HG02852 (cell line): Measurements from ENCODE around the gene MT1H.

Experiments used
- ATAC-seq: cut with Tn5 transposase; IDR thresholded peaks from one replicate; pipeline ENCODE4 v1.9.1; 2021; ENCODE audit warnings: mild to moderate bottlenecking, moderate library complexity; ENCODE audit not compliant: unreplicated experiment

MT1H gene

GRCh38 chr16:56635441-56635967, 34.1 kb upstream of the MT1H start:
- no peak for ATAC-seq

- no peak for ATAC-seq
Measured at GRCh38 chr16:56636616-56637413, 32.8 kb upstream of the MT1H start.

- no peak for ATAC-seq
Measured at GRCh38 chr16:56637814-56638750, 31.5 kb upstream of the MT1H start, which contains the start of gene MT1A. Gene MT1A, plus strand, starts transcription at chr16:56638666. Its CDS starts 73 bp downstream, at chr16:56638739.

GRCh38 chr16:56639045-56639444, 30.6 kb upstream of the MT1H start:
- no peak for ATAC-seq

GRCh38 chr16:56640076-56640475, 29.5 kb upstream of the MT1H start:
- no peak for ATAC-seq

GRCh38 chr16:56641166-56641565, 28.4 kb upstream of the MT1H start:
- ATAC-seq, result no peak

- ATAC-seq, result no peak
Measured at GRCh38 chr16:56643080-56643778, 26.4 kb upstream of the MT1H start.

GRCh38 chr16:56643833-56644232, 25.8 kb upstream of the MT1H start:
- no peak for ATAC-seq

GRCh38 chr16:56645311-56645710, 24.3 kb upstream of the MT1H start:
- no peak for ATAC-seq

- no peak for ATAC-seq
Measured at GRCh38 chr16:56645838-56646237, 23.8 kb upstream of the MT1H start.

- no peak for ATAC-seq
Measured at GRCh38 chr16:56647641-56648431, 21.8 kb upstream of the MT1H start.

- ATAC-seq, result no peak
Measured at GRCh38 chr16:56649271-56649670, 20.3 kb upstream of the MT1H start.

GRCh38 chr16:56649820-56650219, 19.8 kb upstream of the MT1H start:
- no peak for ATAC-seq

- no peak for ATAC-seq
Measured at GRCh38 chr16:56651586-56651985, 18.0 kb upstream of the MT1H start, which contains the start of gene MT1B. Gene MT1B, plus strand, starts transcription at chr16:56651886. Its CDS starts 68 bp downstream, at chr16:56651954.

- ATAC-seq, result no peak
Measured at GRCh38 chr16:56652600-56652999, 17.0 kb upstream of the MT1H start.

GRCh38 chr16:56653218-56653617, 16.4 kb upstream of the MT1H start:
- no peak for ATAC-seq

- no peak for ATAC-seq
Measured at GRCh38 chr16:56657555-56658326, 11.9 kb upstream of the MT1H start, which contains the start of gene MT1F. Gene MT1F, plus strand, starts transcription at chr16:56657959. Its CDS starts 100 bp downstream, at chr16:56658059.

GRCh38 chr16:56658327-56658875, 11.2 kb upstream of the MT1H start:
- ATAC-seq, result no peak
